Activated B cell treated with CpG ODN at 0.5 μM for 24 hours (primary cell): ENCODE results near the gene DDX10. TPM values are rescaled to one million over a fixed set of nuclear protein-coding genes. Genes with fewer than 3 reads are reported as not detected.
A peak's percentile ranks its signal among the peaks of the same experiment; 100 is the strongest.

Experiments
- ATAC-seq: fragments of 200-7000 bp; cut with Tn5 transposase; one replicate; pipeline ENCODE4 v1.10.0; 2021; ENCODE audit warnings: low read depth, mild to moderate bottlenecking, moderate library complexity
- CTCF ChIA-PET: fragments of 350-600 bp; sonication (Branson Sonifier 250); formaldehyde crosslinking; loops from one replicate; lab custom pipeline; 2021; ENCODE audit warnings: antibody characterized with exemption; lab: Charles Lee
- POLR2A ChIA-PET: fragments of 350-600 bp; sonication (Branson Sonifier 250); formaldehyde crosslinking; loops from one replicate; lab custom pipeline; 2021; ENCODE audit warnings: antibody characterized with exemption; lab: Charles Lee
- DNase-seq: peaks from one replicate; pipeline ENCODE4 v3.0.0; 2022
- H3K27ac Mint-ChIP-seq: one replicate; pipeline ENCODE4 v1.8.0; 2020; ENCODE audit warnings: mixed read lengths
- H3K27me3 Mint-ChIP-seq: one replicate; pipeline ENCODE4 v1.8.0; 2021; ENCODE audit warnings: mixed read lengths
- H3K36me3 Mint-ChIP-seq: one replicate; pipeline ENCODE4 v1.8.0; 2021; ENCODE audit warnings: low read depth, mixed read lengths
- H3K4me1 Mint-ChIP-seq: one replicate; pipeline ENCODE4 v1.8.0; 2021; ENCODE audit warnings: mixed read lengths
- H3K4me3 Mint-ChIP-seq: one replicate; pipeline ENCODE4 v1.8.0; 2020; ENCODE audit warnings: mild to moderate bottlenecking, mixed read lengths
- H3K9me3 Mint-ChIP-seq: one replicate; pipeline ENCODE4 v1.8.0; 2020; ENCODE audit warnings: mixed read lengths
- CTCF ChIP-seq: fragments of 200-600 bp; IDR thresholded peaks from one replicate; pipeline ENCODE4 v1.8.0; 2022; ENCODE audit warnings: antibody characterized with exemption, mild to moderate bottlenecking
- intact Hi-C: fragments of 100-400 bp; cut with micrococcal nuclease; formaldehyde crosslinking; loops from one replicate; pipeline ENCODE4 v1.15.1; 2024
- total RNA-seq: library from RNA; stranded (reverse); gene quantifications from 2 replicates; pipeline ENCODE4 v1.2.3, GENCODE V29; 2022

Gene DDX10
- total RNA-seq, result 37.7 and 43.3 TPM in 2 replicates

GRCh38 chr11:108664730-108665525 lies at the start of gene DDX10:
Gene DDX10, plus strand, starts transcription at chr11:108665069. Its CDS starts 85 bp downstream, at chr11:108665154.
- no peaks in the 10 kb centered on the region for H3K9me3 Mint-ChIP-seq
- DNase-seq, result peak; percentile 95
- H3K4me1 Mint-ChIP-seq, result peaks cover 46% of the 10 kb centered on the region
- peak within 1 kb of the TSS; percentile 96 for H3K27ac Mint-ChIP-seq
- ChIA-PET POLR2A (interaction anchor here (0.6 to 2.2 kb wide), 8 partner anchors 72 to 1615 kb away, joined by 3 to 10 read pairs (median 4); partner anchors contain the start of genes ATM, C11orf65, CUL5 and CWF19L2), CTCF (interaction anchor here (0.8 to 1.0 kb wide), 2 partner anchors 9 to 1275 kb away, joined by 3 to 4 read pairs; no protein-coding TSS in a partner anchor)
- H3K36me3 Mint-ChIP-seq, result peaks cover 26% of the 10 kb centered on the region
- TF ChIP-seq CTCF, result no peak
- H3K27me3 Mint-ChIP-seq, result no peaks in the 10 kb centered on the region
- peak; percentile 100 for ATAC-seq
- intact Hi-C loops, result loop anchor here (1.0 to 5.0 kb wide), 11 partner anchors 72 to 1208 kb away; partner anchors contain the start of genes ACAT1, ALKBH8, ATM and C11orf65
- H3K4me3 Mint-ChIP-seq, result peak within 1 kb of the TSS; percentile 100

GRCh38 chr11:108616549-108616948 lies 48.3 kb upstream of the DDX10 start:
- no peaks in the 10 kb centered on the region for H3K9me3 Mint-ChIP-seq
- H3K4me1 Mint-ChIP-seq, result no peaks in the 10 kb centered on the region
- H3K36me3 Mint-ChIP-seq, result no peaks in the 10 kb centered on the region
- no peak for DNase-seq
- TF ChIP-seq CTCF, result no peak
- ChIA-PET CTCF (no interaction called here), POLR2A (no interaction called here)
- ATAC-seq, result no peak
- H3K4me3 Mint-ChIP-seq, result no peak overlapping the region
- peaks cover 20% of the 10 kb centered on the region for H3K27me3 Mint-ChIP-seq
- intact Hi-C loops, result no loop called here
- H3K27ac Mint-ChIP-seq, result no peak overlapping the region

GRCh38 chr11:108617055-108617454 lies 47.8 kb upstream of the DDX10 start:
- Mint-ChIP-seq H3K27me3 (peaks cover 21% of the 10 kb centered on the region), H3K4me1 (no peaks in the 10 kb centered on the region), H3K36me3 (no peaks in the 10 kb centered on the region), H3K27ac (no peak overlapping the region), H3K4me3 (no peak overlapping the region), H3K9me3 (no peaks in the 10 kb centered on the region)
- intact Hi-C loops, result no loop called here
- POLR2A ChIA-PET, result no interaction called here
- CTCF ChIA-PET, result no interaction called here
- TF ChIP-seq CTCF, result no peak
- ATAC-seq, result no peak
- DNase-seq, result no peak

- intact Hi-C loops, result no loop called here
- H3K27ac Mint-ChIP-seq, result no peak overlapping the region
- no peak for TF ChIP-seq CTCF
Observed at GRCh38 chr11:108618529-108618928, 46.3 kb upstream of the DDX10 start.

GRCh38 chr11:108620958-108621772 lies 43.7 kb upstream of the DDX10 start:
- no peak overlapping the region for H3K4me3 Mint-ChIP-seq
- intact Hi-C loops, result no loop called here
- POLR2A ChIA-PET, result no interaction called here
- no peak overlapping the region for H3K27ac Mint-ChIP-seq
- CTCF ChIA-PET, result no interaction called here
- ATAC-seq, result no peak
- H3K9me3 Mint-ChIP-seq, result no peaks in the 10 kb centered on the region
- H3K36me3 Mint-ChIP-seq, result no peaks in the 10 kb centered on the region
- no peak for TF ChIP-seq CTCF
- no peaks in the 10 kb centered on the region for H3K4me1 Mint-ChIP-seq
- no peak for DNase-seq
- H3K27me3 Mint-ChIP-seq, result peaks cover 27% of the 10 kb centered on the region

More at GRCh38 chr11:108618529-108618928, 46.3 kb upstream of the DDX10 start:
- H3K9me3 Mint-ChIP-seq, result no peaks in the 10 kb centered on the region
- ChIA-PET CTCF (no interaction called here), POLR2A (no interaction called here)
- no peak for ATAC-seq
- DNase-seq, result no peak
- H3K27me3 Mint-ChIP-seq, result peaks cover 23% of the 10 kb centered on the region
- no peak overlapping the region for H3K4me3 Mint-ChIP-seq
- no peaks in the 10 kb centered on the region for H3K4me1 Mint-ChIP-seq
- no peaks in the 10 kb centered on the region for H3K36me3 Mint-ChIP-seq
